ACHN (cell line): ENCODE results near the gene TMEM97.
A peak's percentile ranks its signal among the peaks of the same experiment; 100 is the strongest.

Source experiments
- DNase-seq: peaks from one replicate; pipeline ENCODE4 v3.0.0-alpha.2; 2015
- in situ Hi-C: cut with HindIII; loops from 2 replicates; pipeline ENCODE4 v1.10.0; 2017; ENCODE audit warnings: low sequenced_read_pairs, low pct_ligation_motif_present, low pct_unique_long_range_greater_than_20kb

Gene TMEM97

GRCh38 chr17:28372203-28372944 is 53.4 kb downstream of the TMEM97 start:
- in situ Hi-C loops, result no loop called here
- peak; percentile 56 for DNase-seq

GRCh38 chr17:28372945-28373274 is 53.9 kb downstream of the TMEM97 start:
- DNase-seq, result no peak
- in situ Hi-C loops, result no loop called here
